Activated T-cell treated with anti-CD3 and anti-CD28 coated beads, Interleukin-2, amount 50 U/mL, for 24 hours (primary cell): Measurements from ENCODE around the gene CEP131.
"Not testable (repeated sequence)": the region's sequence is repeated elsewhere in the genome, so short reads cannot be mapped to it uniquely, and the experiment has no call there.

Source experiments
- DNase-seq: peaks from one replicate; pipeline ENCODE4 v3.0.0-alpha.2; 2020
- H3K27ac Mint-ChIP-seq: 2 replicates; pipeline ENCODE4 v1.8.0; 2020; ENCODE audit warnings: mild to moderate bottlenecking, mixed read lengths
- H3K27me3 Mint-ChIP-seq: 2 replicates; pipeline ENCODE4 v1.8.0; 2020; ENCODE audit warnings: mixed read lengths
- H3K36me3 Mint-ChIP-seq: 2 replicates; pipeline ENCODE4 v1.8.0; 2020; ENCODE audit warnings: low read depth, mixed read lengths
- H3K4me1 Mint-ChIP-seq: 2 replicates; pipeline ENCODE4 v1.8.0; 2020; ENCODE audit warnings: low read depth, mixed read lengths
- H3K4me3 Mint-ChIP-seq: 2 replicates; pipeline ENCODE4 v1.8.0; 2020; ENCODE audit warnings: mild to moderate bottlenecking, moderate library complexity, mixed read lengths
- H3K9me3 Mint-ChIP-seq: 2 replicates; pipeline ENCODE4 v1.8.0; 2020; ENCODE audit warnings: mixed read lengths

The CEP131 gene

GRCh38 chr17:81161536-81161935, 61.2 kb downstream of the CEP131 start:
- Mint-ChIP-seq H3K27ac (no peak overlapping the region), H3K27me3 (peaks cover 29% of the 10 kb centered on the region), H3K4me3 (no peak overlapping the region), H3K36me3 (no peaks in the 10 kb centered on the region), H3K9me3 (no peaks in the 10 kb centered on the region), H3K4me1 (peaks cover 2% of the 10 kb centered on the region)
- DNase-seq, result no peak

GRCh38 chr17:81160747-81161453, 61.9 kb downstream of the CEP131 start:
- Mint-ChIP-seq H3K27me3 (peaks cover 29% of the 10 kb centered on the region), H3K9me3 (no peaks in the 10 kb centered on the region), H3K27ac (no peak overlapping the region), H3K4me3 (no peak overlapping the region), H3K4me1 (peaks cover 2% of the 10 kb centered on the region), H3K36me3 (no peaks in the 10 kb centered on the region)
- no peak for DNase-seq

GRCh38 chr17:81160306-81160705, 62.5 kb downstream of the CEP131 start:
- no peak overlapping the region for H3K27ac Mint-ChIP-seq
- no peaks in the 10 kb centered on the region for H3K36me3 Mint-ChIP-seq

GRCh38 chr17:81159611-81160265, 63.0 kb downstream of the CEP131 start:
- peaks cover 2% of the 10 kb centered on the region for H3K4me1 Mint-ChIP-seq
- H3K9me3 Mint-ChIP-seq, result no peaks in the 10 kb centered on the region
- no peak for DNase-seq
- no peaks in the 10 kb centered on the region for H3K36me3 Mint-ChIP-seq
- peaks cover 25% of the 10 kb centered on the region for H3K27me3 Mint-ChIP-seq
- no peak overlapping the region for H3K27ac Mint-ChIP-seq
- no peak overlapping the region for H3K4me3 Mint-ChIP-seq

More at GRCh38 chr17:81160306-81160705, 62.5 kb downstream of the CEP131 start:
- peaks cover 29% of the 10 kb centered on the region for H3K27me3 Mint-ChIP-seq
- peaks cover 2% of the 10 kb centered on the region for H3K4me1 Mint-ChIP-seq
- no peak overlapping the region for H3K4me3 Mint-ChIP-seq
- no peaks in the 10 kb centered on the region for H3K9me3 Mint-ChIP-seq
- no peak for DNase-seq

GRCh38 chr17:81158688-81159590, 63.8 kb downstream of the CEP131 start:
- Mint-ChIP-seq H3K27me3 (peaks cover 18% of the 10 kb centered on the region), H3K27ac (no peak overlapping the region), H3K4me1 (peaks cover 2% of the 10 kb centered on the region), H3K4me3 (no peak overlapping the region), H3K36me3 (no peaks in the 10 kb centered on the region), H3K9me3 (no peaks in the 10 kb centered on the region)
- DNase-seq, result no peak

- Mint-ChIP-seq H3K27me3 (peaks cover 18% of the 10 kb centered on the region), H3K36me3 (no peaks in the 10 kb centered on the region), H3K4me1 (peaks cover 2% of the 10 kb centered on the region), H3K27ac (no peak overlapping the region), H3K9me3 (no peaks in the 10 kb centered on the region), H3K4me3 (no peak overlapping the region)
- DNase-seq, result no peak
Measured at GRCh38 chr17:81157848-81158687, 64.7 kb downstream of the CEP131 start.

GRCh38 chr17:81156866-81157805, 65.6 kb downstream of the CEP131 start:
- no peak for DNase-seq
- no peak overlapping the region for H3K27ac Mint-ChIP-seq
- H3K36me3 Mint-ChIP-seq, result no peaks in the 10 kb centered on the region
- no peak overlapping the region for H3K4me3 Mint-ChIP-seq
- peaks cover 2% of the 10 kb centered on the region for H3K4me1 Mint-ChIP-seq
- H3K27me3 Mint-ChIP-seq, result peaks cover 18% of the 10 kb centered on the region
- H3K9me3 Mint-ChIP-seq, result no peaks in the 10 kb centered on the region

- Mint-ChIP-seq H3K36me3 (no peaks in the 10 kb centered on the region), H3K27ac (no peak overlapping the region), H3K27me3 (peaks cover 5% of the 10 kb centered on the region), H3K4me3 (no peak overlapping the region), H3K9me3 (no peaks in the 10 kb centered on the region), H3K4me1 (no peaks in the 10 kb centered on the region)
- no peak for DNase-seq
Measured at GRCh38 chr17:81154961-81155360, 67.8 kb downstream of the CEP131 start.

- H3K4me1 Mint-ChIP-seq, H3K27ac Mint-ChIP-seq, H3K9me3 Mint-ChIP-seq, H3K4me3 Mint-ChIP-seq, H3K36me3 Mint-ChIP-seq, H3K27me3 Mint-ChIP-seq, DNase-seq: not testable (repeated sequence)
Measured at GRCh38 chr17:81154016-81154415, 68.7 kb downstream of the CEP131 start.

- no peak for DNase-seq
- peaks cover 5% of the 10 kb centered on the region for H3K27me3 Mint-ChIP-seq
- H3K27ac Mint-ChIP-seq, result no peak overlapping the region
- no peak overlapping the region for H3K4me3 Mint-ChIP-seq
- no peaks in the 10 kb centered on the region for H3K9me3 Mint-ChIP-seq
- H3K4me1 Mint-ChIP-seq, result no peaks in the 10 kb centered on the region
- no peaks in the 10 kb centered on the region for H3K36me3 Mint-ChIP-seq
Measured at GRCh38 chr17:81153340-81153803, 69.4 kb downstream of the CEP131 start.

GRCh38 chr17:81152288-81152828, 70.4 kb downstream of the CEP131 start:
- Mint-ChIP-seq H3K4me3 (no peak overlapping the region), H3K36me3 (no peaks in the 10 kb centered on the region), H3K9me3 (no peaks in the 10 kb centered on the region), H3K27me3 (peaks cover 5% of the 10 kb centered on the region), H3K4me1 (no peaks in the 10 kb centered on the region), H3K27ac (no peak overlapping the region)
- no peak for DNase-seq

GRCh38 chr17:81151278-81151677, 71.5 kb downstream of the CEP131 start:
- H3K4me3 Mint-ChIP-seq, result no peak overlapping the region
- no peaks in the 10 kb centered on the region for H3K4me1 Mint-ChIP-seq
- peaks cover 5% of the 10 kb centered on the region for H3K27me3 Mint-ChIP-seq
- DNase-seq, result no peak
- no peaks in the 10 kb centered on the region for H3K9me3 Mint-ChIP-seq
- H3K27ac Mint-ChIP-seq, result no peak overlapping the region
- no peaks in the 10 kb centered on the region for H3K36me3 Mint-ChIP-seq
